GM19438 (cell line): ENCODE measurements around the gene PCDHGA1.
"Not testable (repeated sequence)": the region's sequence is repeated elsewhere in the genome, so short reads cannot be mapped to it uniquely, and the experiment has no call there.

Experiments used
- ATAC-seq: cut with Tn5 transposase; IDR thresholded peaks from one replicate; pipeline ENCODE4 v1.9.1; 2021; ENCODE audit warnings: low read depth; ENCODE audit not compliant: unreplicated experiment

Gene PCDHGA1

GRCh38 chr5:141330299-141331080 is at the start of gene PCDHGA1:
Gene PCDHGA1 (plus strand): TSS chr5:141330514.
- peak; percentile 74 for ATAC-seq

GRCh38 chr5:141298376-141298775 is 31.9 kb upstream of the PCDHGA1 start:
- ATAC-seq: no peak

GRCh38 chr5:141303756-141304155 is 26.6 kb upstream of the PCDHGA1 start, which contains the start of gene SLC25A2:
Gene SLC25A2 (minus strand): TSS chr5:141304049. CDS start chr5:141303865, 184 bp downstream.
- no peak for ATAC-seq

- ATAC-seq: no peak
Observed at GRCh38 chr5:141306630-141307029, 23.7 kb upstream of the PCDHGA1 start.

- no peak for ATAC-seq
Observed at GRCh38 chr5:141313711-141314110, 16.6 kb upstream of the PCDHGA1 start.

- ATAC-seq: not testable (repeated sequence)
Observed at GRCh38 chr5:141316963-141317362, 13.4 kb upstream of the PCDHGA1 start.

GRCh38 chr5:141319202-141319601 is 11.1 kb upstream of the PCDHGA1 start:
- no peak for ATAC-seq

- ATAC-seq: no peak
Observed at GRCh38 chr5:141319699-141320098, 10.6 kb upstream of the PCDHGA1 start.

- ATAC-seq: peak; percentile 93
Observed at GRCh38 chr5:141320225-141321169, 9.8 kb upstream of the PCDHGA1 start, which contains the start of gene TAF7. Gene TAF7 (minus strand): TSS chr5:141320784. CDS start chr5:141320044, 740 bp downstream.

GRCh38 chr5:141322261-141322660 is 8.1 kb upstream of the PCDHGA1 start:
- ATAC-seq: no peak

- ATAC-seq: no peak
Observed at GRCh38 chr5:141326088-141326854, 4.0 kb upstream of the PCDHGA1 start.

GRCh38 chr5:141328231-141328630 is 2.1 kb upstream of the PCDHGA1 start:
- ATAC-seq: no peak

GRCh38 chr5:141332571-141332970 is 2.3 kb downstream of the PCDHGA1 start:
- ATAC-seq: not testable (repeated sequence)

- no peak for ATAC-seq
Observed at GRCh38 chr5:141338538-141339306, 8.4 kb downstream of the PCDHGA1 start, which contains the start of gene PCDHGA2. Gene PCDHGA2 (plus strand): TSS chr5:141338760.

- ATAC-seq: not testable (repeated sequence)
Observed at GRCh38 chr5:141340781-141341354, 10.6 kb downstream of the PCDHGA1 start.

GRCh38 chr5:141342773-141343172 is 12.5 kb downstream of the PCDHGA1 start:
- no peak for ATAC-seq

- no peak for ATAC-seq
Observed at GRCh38 chr5:141343242-141343952, 13.1 kb downstream of the PCDHGA1 start, which contains the start of gene PCDHGA3. Gene PCDHGA3 (plus strand): TSS chr5:141343829. CDS start chr5:141344034, 205 bp downstream.

- no peak for ATAC-seq
Observed at GRCh38 chr5:141343953-141344463, 13.7 kb downstream of the PCDHGA1 start.
